Mesendoderm (in vitro differentiated cells): Measurements from ENCODE around the gene RHOF.
A peak's percentile ranks its signal among the peaks of the same experiment; 100 is the strongest.
"Not testable (repeated sequence)": the region's sequence is repeated elsewhere in the genome, so short reads cannot be mapped to it uniquely, and the experiment has no call there.

Experiments
- DNase-seq: peaks from one replicate; pipeline ENCODE4 v3.0.0; 2013
- H2AK5ac ChIP-seq: 2 replicates; pipeline ENCODE4 v1.6.1; 2013; ENCODE audit warnings: low read length, inconsistent platforms
- H2BK120ac ChIP-seq: 2 replicates; pipeline ENCODE4 v1.6.1; 2013; ENCODE audit warnings: low read depth, mild to moderate bottlenecking, low read length, moderate library complexity, mixed read lengths
- H2BK15ac ChIP-seq: replicated peaks from 2 replicates; pipeline ENCODE4 v1.6.1; 2013; ENCODE audit warnings: low read depth, mild to moderate bottlenecking, moderate library complexity
- H2BK5ac ChIP-seq: 2 replicates; pipeline ENCODE4 v1.6.1; 2013; ENCODE audit warnings: low read length, inconsistent platforms
- H3K18ac ChIP-seq: 2 replicates; pipeline ENCODE4 v1.6.1; 2013; ENCODE audit warnings: mild to moderate bottlenecking, low read length, mixed read lengths
- H3K23ac ChIP-seq: one replicate; pipeline ENCODE4 v1.6.1; 2013; ENCODE audit warnings: low read length
- H3K27ac ChIP-seq: 2 replicates; pipeline ENCODE4 v1.5.1; 2013; ENCODE audit warnings: low read depth, mild to moderate bottlenecking, inconsistent platforms, low read length, moderate library complexity
- H3K27me3 ChIP-seq: 2 replicates; pipeline ENCODE4 v1.6.1; 2013; ENCODE audit warnings: low read length, control low read depth, mild to moderate bottlenecking, inconsistent platforms; ENCODE audit not compliant: insufficient read depth, poor library complexity
- H3K36me3 ChIP-seq: 2 replicates; pipeline ENCODE4 v1.6.1; 2013; ENCODE audit warnings: low read length, inconsistent platforms; ENCODE audit not compliant: control insufficient read depth, insufficient read depth
- H3K4ac ChIP-seq: one replicate; pipeline ENCODE4 v1.6.1; 2013; ENCODE audit warnings: low read depth, mild to moderate bottlenecking, low read length, moderate library complexity
- H3K4me1 ChIP-seq: 2 replicates; pipeline ENCODE4 v1.6.1; 2013; ENCODE audit warnings: low read depth, low read length, inconsistent platforms; ENCODE audit not compliant: control insufficient read depth
- H3K4me2 ChIP-seq: 2 replicates; pipeline ENCODE4 v1.6.1; 2013; ENCODE audit warnings: low read length
- H3K4me3 ChIP-seq: 2 replicates; pipeline ENCODE4 v1.5.1; 2013; ENCODE audit warnings: mild to moderate bottlenecking, low read length
- H3K56ac ChIP-seq: one replicate; pipeline ENCODE4 v1.6.1; 2013; ENCODE audit warnings: low read length
- H3K79me1 ChIP-seq: 2 replicates; pipeline ENCODE4 v1.6.1; 2013; ENCODE audit warnings: low read length, inconsistent platforms
- H3K79me2 ChIP-seq: 2 replicates; pipeline ENCODE4 v1.6.1; 2013; ENCODE audit warnings: mild to moderate bottlenecking, low read length; ENCODE audit not compliant: control insufficient read depth, insufficient read depth
- H3K9ac ChIP-seq: 2 replicates; pipeline ENCODE4 v1.6.1; 2013; ENCODE audit warnings: low read length, inconsistent platforms
- H4K5ac ChIP-seq: one replicate; pipeline ENCODE4 v1.6.1; 2013; ENCODE audit warnings: low read length
- H4K8ac ChIP-seq: one replicate; pipeline ENCODE4 v1.6.1; 2013; ENCODE audit warnings: low read depth, mild to moderate bottlenecking, control low read depth, low read length, moderate library complexity
- WGBS: extraction: QIAGEN DNeasy Blood & Tissue Kit; methylation state at CpG from one replicate; pipeline ENCODE4 v1.1.7; 2013; ENCODE audit warnings: low lambda C conversion rate, missing lambda C conversion rate; ENCODE audit not compliant: insufficient coverage; ENCODE audit errors: extremely low coverage; 5-methylcytosine and 5-hydroxymethylcytosine counted together

RHOF gene

DNA sequence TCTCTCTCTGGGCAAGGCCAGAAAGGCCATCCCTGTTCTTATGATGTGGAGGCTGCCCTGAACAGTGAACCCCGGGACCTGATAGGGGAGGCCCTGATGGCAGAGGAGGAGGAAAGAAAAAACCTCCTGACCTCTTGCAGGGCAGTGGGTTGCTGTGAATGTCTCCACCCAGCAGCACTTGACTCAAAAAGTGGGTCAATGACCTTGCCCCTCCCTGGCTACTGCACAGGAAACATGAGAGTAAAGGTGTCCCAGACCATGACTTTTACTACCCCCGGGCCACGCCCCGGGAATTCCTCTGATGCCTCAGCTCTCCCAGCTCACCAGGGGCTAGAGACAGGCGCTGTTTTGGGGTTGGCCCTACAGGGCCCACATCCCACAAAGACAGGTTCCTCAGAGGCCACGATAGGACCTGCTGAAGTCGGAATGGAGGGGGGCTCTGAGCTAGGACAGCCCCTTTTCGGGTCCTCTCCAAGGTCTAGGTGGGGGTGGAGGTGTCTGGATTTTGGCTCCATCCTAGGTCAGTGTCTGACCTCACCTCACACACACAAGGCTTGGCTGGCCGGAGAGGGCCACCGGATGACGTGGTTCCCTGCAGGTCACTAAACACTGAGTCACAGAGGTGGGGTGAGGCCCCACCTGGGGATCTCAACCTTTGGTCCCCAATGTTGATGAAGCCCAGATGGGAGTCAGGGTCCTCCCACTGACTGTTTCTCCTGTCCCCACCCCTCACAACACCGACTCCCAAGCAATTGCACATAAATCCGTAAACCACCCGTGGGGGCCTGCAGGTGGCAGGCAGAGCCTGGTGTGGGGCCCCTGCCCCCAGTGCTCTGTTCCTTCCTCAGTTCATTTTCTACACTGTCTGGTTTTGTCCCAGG, 1.6 kb downstream of the RHOF start:
- Histone ChIP-seq H3K36me3 (no peaks in the 10 kb centered on the region), H2BK120ac (no peak overlapping the region), H4K8ac (no peak overlapping the region), H3K9ac (peak overlapping the region; percentile 75), H3K27me3 (no peaks in the 10 kb centered on the region), H3K79me2 (peaks cover 5% of the 10 kb centered on the region), H3K4me3 (no peak overlapping the region), H3K4ac (no peak overlapping the region), H3K18ac (no peak overlapping the region), H2AK5ac (no peak overlapping the region), H3K27ac (no peak overlapping the region), H3K56ac (peak overlapping the region; percentile 15), H3K4me1 (peaks cover 5% of the 10 kb centered on the region), H2BK5ac (no peak overlapping the region), H3K4me2 (no peak overlapping the region), H4K5ac (no peak overlapping the region), H3K79me1 (peaks cover 7% of the 10 kb centered on the region), H2BK15ac (no peak overlapping the region), H3K23ac (no peak overlapping the region)
- no CpG with 5 or more reads among the region's 14 CpGs for WGBS
- DNase-seq = no peak

DNA sequence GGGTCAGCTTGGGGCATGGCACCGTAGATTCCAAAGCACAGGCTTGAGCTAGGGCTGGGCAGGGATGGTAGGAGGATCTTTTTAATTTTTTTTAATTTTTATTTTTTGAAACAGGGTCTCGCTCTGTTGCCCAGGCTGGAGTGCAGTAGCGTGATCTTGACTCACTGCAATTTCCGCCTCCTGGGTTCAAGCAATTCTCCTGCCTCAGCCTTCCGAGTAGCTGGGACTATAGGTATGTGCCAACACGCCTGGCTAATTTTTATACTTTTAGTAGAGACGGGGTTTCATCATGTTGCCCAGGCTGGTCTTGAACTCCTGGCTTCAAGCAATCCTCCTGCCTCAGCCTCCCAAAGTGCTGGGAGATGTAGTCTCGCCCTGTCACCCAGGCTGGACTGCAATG, 2.7 kb downstream of the RHOF start:
- H3K4me2 ChIP-seq, H3K79me1 ChIP-seq, H3K23ac ChIP-seq, H3K79me2 ChIP-seq, H2BK15ac ChIP-seq, H3K27ac ChIP-seq, H3K36me3 ChIP-seq, H3K4me1 ChIP-seq, H2BK5ac ChIP-seq, H4K8ac ChIP-seq, H2BK120ac ChIP-seq, H3K4ac ChIP-seq, H3K18ac ChIP-seq, DNase-seq, H3K27me3 ChIP-seq, H4K5ac ChIP-seq, H3K9ac ChIP-seq, H3K56ac ChIP-seq, H3K4me3 ChIP-seq, H2AK5ac ChIP-seq: not testable (repeated sequence)
- WGBS = no CpG with 5 or more reads among the region's 8 CpGs

DNA sequence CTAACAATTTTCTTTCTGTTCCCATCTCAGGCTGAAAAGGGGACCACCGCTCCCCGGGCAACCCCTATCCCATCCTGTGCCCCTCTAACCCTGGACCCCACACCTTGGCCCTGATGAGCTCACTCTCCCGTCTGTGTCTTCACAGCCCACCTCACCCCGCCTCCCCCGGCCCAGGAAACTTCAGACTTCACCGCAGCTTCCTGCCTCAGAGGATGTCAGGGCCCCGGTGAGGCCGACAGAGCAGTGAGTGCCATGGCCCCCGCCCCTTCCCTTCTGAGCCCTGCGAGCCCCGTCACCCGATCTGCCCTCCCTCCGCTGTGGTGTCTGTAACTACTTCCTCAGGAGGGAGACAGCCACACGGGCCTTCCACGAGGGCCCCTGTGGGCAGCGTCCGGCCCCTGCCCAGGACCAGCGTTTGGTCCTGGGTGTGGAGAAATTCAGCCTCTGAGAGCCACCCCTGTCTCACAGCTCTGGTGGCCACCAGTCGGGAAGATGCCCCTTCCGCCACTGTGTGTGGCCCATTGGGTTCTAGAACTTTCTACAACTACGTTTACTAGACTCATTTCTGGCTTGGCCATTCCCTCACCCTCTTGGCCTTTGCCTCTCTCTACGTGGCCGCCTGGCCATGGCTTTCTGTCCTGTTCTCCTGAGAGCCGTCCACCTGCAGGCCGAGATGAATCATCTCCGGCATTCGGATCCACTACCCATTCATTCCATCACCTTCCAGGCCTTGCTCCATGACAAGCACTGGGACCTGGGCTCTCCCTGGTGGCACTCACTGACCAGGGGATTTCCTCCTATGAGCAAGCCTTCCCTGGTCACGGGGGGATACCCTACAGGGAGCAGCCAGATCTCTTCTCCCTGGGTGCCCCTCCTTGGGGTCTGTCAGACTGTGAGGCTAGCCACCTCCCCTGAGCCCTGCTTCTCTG, 3.4 kb downstream of the RHOF start:
- Histone ChIP-seq H3K9ac (no peak overlapping the region), H3K23ac (no peak overlapping the region), H3K18ac (no peak overlapping the region), H2BK120ac (no peak overlapping the region), H3K79me1 (peaks cover 3% of the 10 kb centered on the region), H3K4ac (no peak overlapping the region), H3K4me1 (peaks cover 5% of the 10 kb centered on the region), H2BK5ac (no peak overlapping the region), H3K79me2 (no peaks in the 10 kb centered on the region), H3K4me2 (no peak overlapping the region), H2AK5ac (no peak overlapping the region), H3K27me3 (no peaks in the 10 kb centered on the region), H3K4me3 (no peak overlapping the region), H2BK15ac (no peak overlapping the region), H4K8ac (no peak overlapping the region), H3K36me3 (no peaks in the 10 kb centered on the region), H3K56ac (peak overlapping the region; percentile 5), H3K27ac (no peak overlapping the region), H4K5ac (no peak overlapping the region)
- no CpG with 5 or more reads among the region's 28 CpGs for WGBS
- DNase-seq = peak; percentile 47

DNA sequence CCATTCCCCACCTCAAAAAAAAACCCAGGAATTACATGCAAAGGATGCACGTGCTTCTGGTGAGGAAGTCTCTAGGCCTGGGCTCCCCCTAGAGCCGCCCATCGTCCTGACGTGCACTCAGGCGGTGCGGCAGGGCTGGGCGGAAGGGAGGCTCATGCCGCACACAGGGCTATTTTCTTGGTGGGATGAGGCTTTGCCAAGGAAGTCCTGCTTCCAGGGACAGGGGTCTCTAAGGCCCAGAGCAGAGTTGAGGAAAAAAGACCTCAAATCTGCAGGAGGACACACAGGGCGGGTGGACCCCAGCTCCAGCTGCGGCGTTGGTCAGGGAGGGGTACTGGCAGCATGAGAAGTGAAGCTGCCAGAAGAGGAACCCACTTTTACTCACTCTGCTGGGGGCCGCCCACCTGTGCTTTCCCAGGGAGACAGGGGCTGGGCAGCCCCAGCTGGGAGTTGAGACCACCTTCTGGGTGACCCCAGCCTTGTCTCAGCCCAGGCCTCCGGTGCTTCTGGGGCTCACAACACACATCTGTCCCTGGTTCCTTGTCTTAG, 4.2 kb downstream of the RHOF start:
- Histone ChIP-seq H3K27me3 (no peaks in the 10 kb centered on the region), H3K9ac (no peak overlapping the region), H3K23ac (no peak overlapping the region), H3K4ac (no peak overlapping the region), H2AK5ac (no peak overlapping the region), H2BK15ac (no peak overlapping the region), H3K18ac (no peak overlapping the region), H3K4me1 (peaks cover 2% of the 10 kb centered on the region), H2BK120ac (no peak overlapping the region), H3K36me3 (no peaks in the 10 kb centered on the region), H4K8ac (no peak overlapping the region), H2BK5ac (no peak overlapping the region), H3K4me2 (no peak overlapping the region), H3K79me2 (no peaks in the 10 kb centered on the region), H4K5ac (no peak overlapping the region), H3K4me3 (no peak overlapping the region), H3K27ac (no peak overlapping the region), H3K56ac (no peak overlapping the region), H3K79me1 (peaks cover 3% of the 10 kb centered on the region)
- DNase-seq = no peak
- no CpG with 5 or more reads among the region's 13 CpGs for WGBS

DNA sequence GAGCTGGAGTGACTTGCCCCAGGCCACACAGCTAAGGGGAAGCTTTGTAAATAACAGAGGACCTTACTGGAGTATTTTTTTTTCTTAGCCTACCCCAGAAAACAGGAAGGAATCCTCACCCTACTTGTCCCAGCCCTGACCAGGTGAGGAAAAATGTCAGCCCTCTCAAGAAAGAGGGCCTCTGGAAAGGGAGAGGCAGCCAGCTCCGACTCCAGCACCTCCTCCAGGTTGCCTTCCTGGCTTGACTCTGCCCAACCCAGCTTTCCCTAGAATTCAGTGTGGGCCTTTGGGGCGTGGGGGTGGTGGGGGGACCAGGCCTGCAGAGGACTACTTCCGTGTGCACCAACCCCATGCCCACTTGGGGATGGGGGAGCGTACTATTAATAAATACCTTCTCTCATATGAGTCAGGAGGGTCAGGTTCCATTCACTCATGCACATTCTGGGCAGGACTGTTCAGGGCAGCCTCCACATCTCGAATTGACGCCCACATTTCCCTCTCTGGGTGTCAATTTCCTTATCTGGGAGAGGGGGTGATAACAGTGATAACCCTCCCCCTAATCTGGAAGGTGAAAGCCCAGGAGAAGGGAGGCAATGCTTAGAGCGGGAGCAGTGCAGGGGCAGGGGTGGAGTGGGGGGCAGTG, 5.2 kb downstream of the RHOF start:
- H3K79me1 ChIP-seq = peaks cover 3% of the 10 kb centered on the region
- H3K4ac ChIP-seq = no peak overlapping the region
- no peak overlapping the region for H2BK5ac ChIP-seq
- H3K23ac ChIP-seq = no peak overlapping the region
- peak overlapping the region; percentile 44 for H3K56ac ChIP-seq
- H3K27ac ChIP-seq = no peak overlapping the region
- H4K5ac ChIP-seq = no peak overlapping the region
- no peak overlapping the region for H2BK15ac ChIP-seq
- no peaks in the 10 kb centered on the region for H3K36me3 ChIP-seq
- no peak overlapping the region for H4K8ac ChIP-seq
- no peaks in the 10 kb centered on the region for H3K79me2 ChIP-seq
- no peak overlapping the region for H3K4me2 ChIP-seq
- no CpG with 5 or more reads among the region's 7 CpGs for WGBS
- H3K18ac ChIP-seq = no peak overlapping the region
- no peak overlapping the region for H2BK120ac ChIP-seq
- DNase-seq = peak; percentile 53
- H2AK5ac ChIP-seq = no peak overlapping the region
- no peaks in the 10 kb centered on the region for H3K27me3 ChIP-seq
- peaks cover 2% of the 10 kb centered on the region for H3K4me1 ChIP-seq
- H3K9ac ChIP-seq = no peak overlapping the region
- H3K4me3 ChIP-seq = no peak overlapping the region
